ENCODE results near the gene SENP7.
"Not testable (repeated sequence)": the region's sequence is repeated elsewhere in the genome, so short reads cannot be mapped to it uniquely, and the experiment has no call there.

Gene SENP7

GRCh38 chr3:101438641-101439040 is 74.4 kb downstream of the SENP7 start:
- not testable (repeated sequence) for DNase-seq (ENCODE audit: low read depth)

GRCh38 chr3:101433652-101434051 is 79.4 kb downstream of the SENP7 start:
- DNase-seq (ENCODE audit: low read depth): no peak

- no peak for DNase-seq (ENCODE audit: low read depth)
Measured at GRCh38 chr3:101423984-101424888, 88.8 kb downstream of the SENP7 start.

GRCh38 chr3:101418851-101419250 is 94.2 kb downstream of the SENP7 start:
- DNase-seq (ENCODE audit: low read depth): no peak

- no peak for DNase-seq (ENCODE audit: low read depth)
Measured at GRCh38 chr3:101414121-101414520, 98.9 kb downstream of the SENP7 start.

- no peak for DNase-seq (ENCODE audit: low read depth)
Measured at GRCh38 chr3:101413656-101414055, 99.4 kb downstream of the SENP7 start.

- DNase-seq (ENCODE audit: low read depth): no peak
Measured at GRCh38 chr3:101391413-101391950, 121.5 kb downstream of the SENP7 start.

GRCh38 chr3:101388706-101389105 is 124.3 kb downstream of the SENP7 start:
- DNase-seq (ENCODE audit: low read depth): no peak

- no peak for DNase-seq (ENCODE audit: low read depth)
Measured at GRCh38 chr3:101387351-101387750, 125.7 kb downstream of the SENP7 start.

GRCh38 chr3:101384426-101384825 is 128.6 kb downstream of the SENP7 start:
- DNase-seq (ENCODE audit: low read depth): no peak

GRCh38 chr3:101383656-101384055 is 129.4 kb downstream of the SENP7 start:
- DNase-seq (ENCODE audit: low read depth): no peak

- DNase-seq (ENCODE audit: low read depth): no peak
Measured at GRCh38 chr3:101383156-101383575, 129.8 kb downstream of the SENP7 start.

- DNase-seq (ENCODE audit: low read depth): no peak
Measured at GRCh38 chr3:101381809-101382208, 131.2 kb downstream of the SENP7 start.

- DNase-seq (ENCODE audit: low read depth): no peak
Measured at GRCh38 chr3:101379658-101380376, 133.2 kb downstream of the SENP7 start.

GRCh38 chr3:101377796-101378195 is 135.2 kb downstream of the SENP7 start:
- DNase-seq (ENCODE audit: low read depth): no peak

- DNase-seq (ENCODE audit: low read depth): no peak
Measured at GRCh38 chr3:101377209-101377608, 135.8 kb downstream of the SENP7 start.

- no peak for DNase-seq (ENCODE audit: low read depth)
Measured at GRCh38 chr3:101375586-101375985, 137.4 kb downstream of the SENP7 start.

- DNase-seq (ENCODE audit: low read depth): no peak
Measured at GRCh38 chr3:101362406-101362805, 150.6 kb downstream of the SENP7 start.

GRCh38 chr3:101351829-101352228 is 161.2 kb downstream of the SENP7 start:
- no peak for DNase-seq (ENCODE audit: low read depth)

- DNase-seq (ENCODE audit: low read depth): no peak
Measured at GRCh38 chr3:101340591-101340990, 172.4 kb downstream of the SENP7 start.

- no peak for DNase-seq (ENCODE audit: low read depth)
Measured at GRCh38 chr3:101333883-101334282, 179.1 kb downstream of the SENP7 start.

- DNase-seq (ENCODE audit: low read depth): no peak
Measured at GRCh38 chr3:101329016-101329673, 183.9 kb downstream of the SENP7 start.

Measured in activated T-helper 9 cell treated with anti-CD3 and anti-CD28 coated beads, Interleukin-2, amount 50 U/mL, for 16 hours (primary cell).